Breast epithelium (tissue), 4 donors: ENCODE data around the gene BCL6. TPM values are rescaled to one million over a fixed set of nuclear protein-coding genes. Genes with fewer than 3 reads are reported as not detected.

Experiments used
- DNase-seq, 2 donors: peaks; one replicate each; pipeline ENCODE4 v3.0.0-alpha.2; 2019; ENCODE audit warnings: low spot score in 2 of 2
- H3K27ac ChIP-seq, 2 donors: fragments of 200-600 bp; sonication (generic) in 1 of 2; one replicate each; pipeline ENCODE4 v1.5.1; 2016 to 2019; ENCODE audit warnings: mild to moderate bottlenecking in 1 of 2
- H3K27me3 ChIP-seq, 2 donors: fragments of 200-600 bp; sonication (generic) in 1 of 2; one replicate each; pipeline versions ENCODE4 v1.5.1 to v1.6.0; 2017 to 2019; ENCODE audit warnings: control low read depth in 1 of 2, mild to moderate bottlenecking in 1 of 2
- H3K36me3 ChIP-seq: fragments of 200-600 bp; one replicate; pipeline ENCODE4 v1.5.1; 2019
- H3K4me1 ChIP-seq, 2 donors: fragments of 200-600 bp; sonication (generic); one replicate each; pipeline ENCODE4 v1.5.1; 2016 to 2019; ENCODE audit warnings: control low read depth in 1 of 2
- H3K4me3 ChIP-seq, 3 donors: fragments of 200-600 bp; sonication (generic); 1 replicate in 2 of 3; 2 replicates in 1 of 3; pipeline ENCODE4 v1.5.1; 2016 to 2019; ENCODE audit warnings: mild to moderate bottlenecking in 3 of 3, moderate library complexity in 2 of 3
- H3K9me3 ChIP-seq, 2 donors: fragments of 200-600 bp; sonication (generic) in 1 of 2; one replicate each; pipeline ENCODE4 v1.5.1; 2016 to 2019; ENCODE audit warnings: control low read depth in 1 of 2
- POLR2A ChIP-seq: fragments of 450-650 bp; IDR thresholded peaks from one replicate; pipeline ENCODE4 v1.6.1; 2016; ENCODE audit warnings: antibody characterized with exemption, mild to moderate bottlenecking, moderate library complexity
- POLR2AphosphoS5 ChIP-seq, 3 donors: sonication (generic); formaldehyde crosslinking; IDR thresholded peaks; one replicate each; pipeline ENCODE4 v1.6.1; 2017; ENCODE audit warnings: antibody characterized with exemption in 3 of 3
- intact Hi-C: fragments of 100-400 bp; cut with DNase I; formaldehyde crosslinking; loops from one replicate; pipeline ENCODE4 v1.15.1; 2023; ENCODE audit warnings: low total_unique reads
- total RNA-seq, 3 donors: library from RNA; depleted of rRNA; stranded (reverse); fragments of >200 nt; gene quantifications; one replicate each; pipeline ENCODE4 v1.1.0, GENCODE V29; 2016
- TF ChIP-seq, protein P1 (sequence below), 3 donors: fragments of 450-650 bp; IDR thresholded peaks; one replicate each; pipeline ENCODE4 v1.5.1; 2016 to 2017; ENCODE audit warnings: antibody characterized with exemption in 3 of 3, mild to moderate bottlenecking in 3 of 3, moderate library complexity in 3 of 3

BCL6 gene
- total RNA-seq, 3 donors from 2014 or later: 281 to 346 (median 283) TPM

DNA sequence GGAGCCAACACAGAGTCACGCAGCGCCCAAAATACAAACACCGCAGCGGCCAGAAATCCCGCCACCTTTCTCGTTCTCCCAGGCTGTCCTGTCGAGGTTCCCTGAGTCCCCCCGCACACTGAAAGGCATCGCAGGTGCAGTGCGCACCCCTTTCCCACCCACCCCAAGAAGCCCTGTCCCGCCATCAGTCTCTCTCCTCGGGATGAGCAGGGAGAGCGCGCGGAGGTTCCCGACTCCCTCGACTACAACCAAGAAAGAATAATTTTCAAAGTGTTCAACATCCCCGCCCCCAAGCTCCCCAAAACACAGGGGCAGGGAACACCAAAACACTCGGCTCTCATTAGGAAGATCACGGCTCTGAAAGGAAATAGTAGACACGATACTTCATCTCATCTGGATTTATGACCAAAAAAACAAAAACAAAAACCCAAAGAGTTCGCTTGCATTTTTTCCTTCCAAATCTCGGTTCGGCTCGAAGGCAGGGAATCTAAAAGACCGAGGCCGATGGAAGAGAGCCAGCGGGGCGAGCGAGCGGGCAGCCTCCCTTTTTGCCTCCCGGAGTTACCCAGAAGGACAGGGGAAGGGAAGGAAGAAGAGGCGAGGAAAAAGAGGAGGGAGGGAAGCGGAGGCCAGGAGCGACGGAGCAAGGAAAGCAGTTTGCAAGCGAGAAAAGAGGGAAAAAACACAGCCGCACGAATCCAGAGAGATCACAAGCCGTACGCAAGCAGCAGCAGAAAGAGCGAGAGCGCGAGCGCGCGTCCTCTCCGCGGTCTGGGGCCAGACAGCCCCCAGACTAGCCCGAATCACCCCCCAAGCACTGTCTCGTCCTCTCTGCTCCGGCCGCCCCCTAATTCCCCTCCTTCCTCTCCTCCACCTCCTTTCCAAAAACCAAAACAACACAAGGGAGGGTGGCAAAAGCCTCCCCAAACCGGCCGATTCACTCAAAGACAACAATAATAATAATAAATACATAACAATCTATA lies 808 bp downstream of the BCL6 start:
- Histone ChIP-seq H3K27ac (peak overlapping the region; percentile 99), H3K9me3 (no peaks in the 10 kb centered on the region), H3K36me3 (no peaks in the 10 kb centered on the region), H3K27me3 (no peaks in the 10 kb centered on the region), H3K4me3 (peak overlapping the region; percentile 64 to 93 (median 73)), H3K4me1 (peaks cover 0 to 12% of the 10 kb centered on the region in 2 donors)
- no peak for TF ChIP-seq POLR2A
- TF ChIP-seq, protein P1, sequence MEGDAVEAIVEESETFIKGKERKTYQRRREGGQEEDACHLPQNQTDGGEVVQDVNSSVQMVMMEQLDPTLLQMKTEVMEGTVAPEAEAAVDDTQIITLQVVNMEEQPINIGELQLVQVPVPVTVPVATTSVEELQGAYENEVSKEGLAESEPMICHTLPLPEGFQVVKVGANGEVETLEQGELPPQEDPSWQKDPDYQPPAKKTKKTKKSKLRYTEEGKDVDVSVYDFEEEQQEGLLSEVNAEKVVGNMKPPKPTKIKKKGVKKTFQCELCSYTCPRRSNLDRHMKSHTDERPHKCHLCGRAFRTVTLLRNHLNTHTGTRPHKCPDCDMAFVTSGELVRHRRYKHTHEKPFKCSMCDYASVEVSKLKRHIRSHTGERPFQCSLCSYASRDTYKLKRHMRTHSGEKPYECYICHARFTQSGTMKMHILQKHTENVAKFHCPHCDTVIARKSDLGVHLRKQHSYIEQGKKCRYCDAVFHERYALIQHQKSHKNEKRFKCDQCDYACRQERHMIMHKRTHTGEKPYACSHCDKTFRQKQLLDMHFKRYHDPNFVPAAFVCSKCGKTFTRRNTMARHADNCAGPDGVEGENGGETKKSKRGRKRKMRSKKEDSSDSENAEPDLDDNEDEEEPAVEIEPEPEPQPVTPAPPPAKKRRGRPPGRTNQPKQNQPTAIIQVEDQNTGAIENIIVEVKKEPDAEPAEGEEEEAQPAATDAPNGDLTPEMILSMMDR (IDR thresholded peaks at IDR 0.05): no peak
- peak; percentile 16 to 77 (median 71) for TF ChIP-seq POLR2AphosphoS5 (IDR thresholded peaks at IDR 0.05)
- DNase-seq: peak in 1 of 2 donors; percentile 58
- intact Hi-C loops: loop anchor here (5.0 to 10.0 kb wide), 3 partner anchors 308 to 1203 kb away; partner anchors contain the start of gene LPP

DNA sequence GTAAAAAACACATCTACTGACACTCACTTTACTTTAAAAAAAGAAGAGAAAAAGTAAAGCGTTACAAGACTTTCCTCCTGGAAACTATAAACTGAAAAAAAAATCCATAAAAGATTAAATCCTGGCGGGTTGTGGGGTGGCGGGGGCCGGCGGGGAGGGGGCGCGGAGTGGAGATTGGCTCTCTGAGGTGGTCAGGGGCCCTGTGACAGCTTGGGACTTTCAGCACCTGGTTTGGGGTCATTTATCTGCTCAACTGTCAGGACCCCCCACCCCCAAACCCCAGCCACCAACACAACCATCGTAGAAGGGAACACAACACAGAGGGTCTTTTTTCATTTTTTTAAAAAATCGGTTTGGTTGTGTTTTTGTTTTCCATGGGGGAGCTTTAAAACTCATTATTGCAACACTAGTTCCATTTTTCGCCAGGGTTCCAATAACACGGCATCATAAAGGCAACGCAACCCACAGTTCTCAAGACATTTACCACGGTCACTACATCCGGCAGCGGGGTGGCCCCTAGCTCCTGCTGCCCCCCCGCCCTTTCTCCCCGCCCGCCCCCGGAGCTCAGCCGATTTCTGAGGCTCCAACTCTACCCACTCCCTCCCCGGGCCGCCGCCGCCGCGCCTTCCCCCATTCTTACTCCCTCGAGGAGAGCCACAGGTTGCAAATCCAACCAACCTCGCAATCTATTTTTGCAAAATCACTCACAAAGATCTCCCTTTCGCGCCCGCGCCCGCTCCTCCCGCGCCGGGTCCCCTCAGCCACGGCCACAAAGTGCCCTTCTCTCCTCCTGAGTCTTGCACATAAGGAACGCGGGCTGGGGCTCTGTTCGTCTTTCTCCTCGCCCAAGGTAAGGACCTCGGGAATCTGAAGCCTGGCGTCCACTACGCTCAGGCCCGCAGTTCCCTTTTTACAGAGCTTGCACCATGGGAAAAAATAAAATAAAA lies 1.8 kb downstream of the BCL6 start:
- H3K27me3 ChIP-seq: no peaks in the 10 kb centered on the region
- TF ChIP-seq POLR2AphosphoS5 (IDR thresholded peaks at IDR 0.05): peak; percentile 59 to 82 (median 66)
- TF ChIP-seq POLR2A: no peak
- TF ChIP-seq, protein P1 (IDR thresholded peaks at IDR 0.05): no peak
- no peaks in the 10 kb centered on the region for H3K9me3 ChIP-seq
- intact Hi-C loops: loop anchor here (5.0 to 10.0 kb wide), 3 partner anchors 309 to 1204 kb away; partner anchors contain the start of gene LPP
- H3K4me3 ChIP-seq: peak overlapping the region; percentile 64 to 93 (median 73)
- peaks cover 0 to 4% of the 10 kb centered on the region in 2 donors for H3K4me1 ChIP-seq
- peak; percentile 76 to 77 for DNase-seq
- H3K36me3 ChIP-seq: no peaks in the 10 kb centered on the region
- H3K27ac ChIP-seq: peak overlapping the region; percentile 99

DNA sequence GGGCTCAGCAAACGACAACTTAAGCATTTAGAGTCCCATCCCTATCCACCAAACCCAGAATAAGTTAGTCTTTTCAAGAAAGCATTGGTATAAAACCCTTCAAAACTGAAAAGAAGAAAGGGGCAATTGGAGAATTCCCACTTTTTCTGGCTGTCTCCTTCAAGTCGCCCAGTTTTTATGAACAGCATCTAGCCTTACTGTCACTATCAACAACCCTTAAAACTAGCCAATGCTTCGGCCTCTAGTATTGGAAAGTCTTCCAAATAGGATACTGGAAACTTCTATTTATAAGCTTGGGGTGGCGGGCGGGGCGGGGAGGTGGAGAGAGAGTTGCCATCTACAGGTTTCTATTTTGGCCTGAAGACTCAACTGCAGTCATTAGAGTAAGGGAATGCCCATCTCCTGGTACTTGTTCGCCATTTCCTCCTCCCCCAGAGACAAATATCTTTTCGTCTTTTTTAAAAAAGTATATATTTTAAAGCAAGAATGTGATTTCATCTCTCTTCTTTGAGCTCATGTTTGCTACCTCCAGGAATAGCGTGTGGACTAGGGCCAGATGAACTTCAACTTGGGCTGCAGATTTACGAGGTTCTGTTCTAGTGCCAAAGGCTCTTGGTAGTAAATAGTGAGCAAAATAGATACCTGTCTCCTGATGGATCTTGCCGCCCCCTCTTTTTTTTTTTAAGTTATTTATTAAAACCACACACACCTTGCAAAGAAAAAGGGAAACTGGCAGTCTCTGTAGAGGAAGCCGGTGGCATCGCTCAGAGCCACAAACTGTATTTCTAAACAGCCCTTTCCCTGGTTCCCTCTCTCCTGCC lies 2.7 kb downstream of the BCL6 start:
- intact Hi-C loops: loop anchor here (5.0 to 10.0 kb wide), 3 partner anchors 310 to 1205 kb away; partner anchors contain the start of gene LPP
- H3K9me3 ChIP-seq: no peaks in the 10 kb centered on the region

More for the DNA sequence above, 2.7 kb downstream of the BCL6 start:
- TF ChIP-seq POLR2A: no peak
- peak in 1 of 3 donors; percentile 10 for TF ChIP-seq POLR2AphosphoS5 (IDR thresholded peaks at IDR 0.05)
- TF ChIP-seq, protein P1 (IDR thresholded peaks at IDR 0.05): peak in 1 of 3 donors; percentile 9
- Histone ChIP-seq H3K4me1 (peaks cover 0 to 4% of the 10 kb centered on the region in 2 donors), H3K4me3 (peak overlapping the region; percentile 64 to 93 (median 73)), H3K36me3 (no peaks in the 10 kb centered on the region), H3K27ac (peak overlapping the region; percentile 99), H3K27me3 (no peaks in the 10 kb centered on the region)
- DNase-seq: peak in 1 of 2 donors; percentile 59
